Aorta (tissue), 5 donors: Measurements from ENCODE around the gene NFKBIE. TPM values are rescaled to one million over a fixed set of nuclear protein-coding genes. Genes with fewer than 3 reads are reported as not detected.
A peak's percentile ranks its signal among the peaks of the same experiment; 100 is the strongest.

ENCODE experiments used
- ATAC-seq: fragments of 200-7000 bp; cut with Tn5 transposase; one replicate; pipeline ENCODE4 v1.9.1; 2022; ENCODE audit warnings: moderate library complexity; ENCODE audit not compliant: low FRiP score
- DNase-seq, 2 donors: peaks; one replicate each; pipeline ENCODE4 v3.0.0-alpha.2; 2020
- H3K27ac ChIP-seq, 2 donors: one replicate each; pipeline ENCODE4 v1.5.1; 2013; ENCODE audit warnings: low read length in 2 of 2, mild to moderate bottlenecking in 2 of 2, moderate library complexity in 2 of 2, control low read depth in 1 of 2, inconsistent platforms in 1 of 2, low read depth in 1 of 2
- H3K27me3 ChIP-seq, 2 donors: one replicate each; pipeline ENCODE4 v1.6.1; 2013; ENCODE audit warnings: control low read depth in 1 of 2, low read length in 1 of 2, mild to moderate bottlenecking in 1 of 2, moderate library complexity in 1 of 2; ENCODE audit not compliant: insufficient read depth in 2 of 2, control insufficient read depth in 1 of 2
- H3K36me3 ChIP-seq, 2 donors: one replicate each; pipeline ENCODE4 v1.6.1; 2013; ENCODE audit warnings: control low read depth in 1 of 2, low read length in 1 of 2, mild to moderate bottlenecking in 1 of 2; ENCODE audit not compliant: insufficient read depth in 2 of 2, control insufficient read depth in 1 of 2
- H3K4me1 ChIP-seq, 2 donors: one replicate each; pipeline ENCODE4 v1.6.1; 2013; ENCODE audit warnings: low read length in 2 of 2, control low read depth in 1 of 2, mild to moderate bottlenecking in 1 of 2, moderate library complexity in 1 of 2; ENCODE audit not compliant: insufficient read depth in 2 of 2, control insufficient read depth in 1 of 2
- H3K4me3 ChIP-seq, 2 donors: one replicate each; pipeline ENCODE4 v1.5.1; 2013; ENCODE audit warnings: low read length in 2 of 2, control low read depth in 1 of 2, mild to moderate bottlenecking in 1 of 2
- H3K9me3 ChIP-seq: one replicate; pipeline ENCODE4 v1.6.1; 2013; ENCODE audit warnings: mild to moderate bottlenecking, low read length; ENCODE audit not compliant: control insufficient read depth
- WGBS, 2 donors: extraction: QIAGEN DNeasy Blood & Tissue Kit; methylation state at CpG; one replicate each; pipeline ENCODE4 v1.1.7; 2013; 5-methylcytosine and 5-hydroxymethylcytosine counted together
- intact Hi-C, 2 donors: fragments of 100-400 bp; cut with DNase I; formaldehyde crosslinking; loops; one replicate each; pipeline versions ENCODE4 v1.14.2 to v1.15.0; 2022
- polyA plus RNA-seq, 2 donors: library from polyadenylated mRNA; stranded (reverse); fragments of 200-250 nt; gene quantifications; one replicate each; pipeline ENCODE4 v1.2.3, GENCODE V29; 2013
- total RNA-seq, 2 donors: library from RNA; stranded (reverse); fragmentation: NEBNext Ultra II Directional; extraction: Animal tissue kit (Norgen Biotek cat#: 25700); gene quantifications; one replicate each; pipeline ENCODE4 v1.2.1, GENCODE V29; 2021
- donor health status: healthy with polysubstance abuse.
- donor health status: Bipolar disorder and iron deficiency.
- donor health status: DM: no; HTN: no; CAD: no.
- donor health status: DM: no; HTN: no; CAD: no.
- donor health status: DM: yes; HTN: yes; CAD: no.

Gene NFKBIE
- total and polyA plus RNA-seq, 4 donors = 3.5 to 10.9 (median 4.9) TPM

- Histone ChIP-seq H3K36me3 (peaks cover 0 to 3% of the 10 kb centered on the region in 2 donors), H3K4me3 (no peak overlapping the region), H3K4me1 (no peaks in the 10 kb centered on the region), H3K9me3 (no peaks in the 10 kb centered on the region), H3K27me3 (no peaks in the 10 kb centered on the region), H3K27ac (no peak overlapping the region)
- intact Hi-C loops = no loop called here
- DNase-seq (peak in 1 of 2 donors; percentile 59), ATAC-seq (no peak)
- 87 to 89% methylated on average over 11 of the region's 11 CpGs for WGBS, 2 donors
Observed at GRCh38 chr6:44229376-44230033, 35.8 kb downstream of the NFKBIE start.

GRCh38 chr6:44228836-44229235 is 36.5 kb downstream of the NFKBIE start:
- Histone ChIP-seq H3K27me3 (no peaks in the 10 kb centered on the region), H3K4me1 (no peaks in the 10 kb centered on the region), H3K36me3 (peaks cover 0 to 3% of the 10 kb centered on the region in 2 donors), H3K9me3 (no peaks in the 10 kb centered on the region), H3K27ac (no peak overlapping the region), H3K4me3 (no peak overlapping the region)
- no peak for ATAC-seq
- intact Hi-C loops = no loop called here
- 79 to 81% methylated on average over 5 of the region's 5 CpGs for WGBS, 2 donors
- peak in 1 of 2 donors; percentile 43 for DNase-seq

GRCh38 chr6:44228433-44228832 is 36.9 kb downstream of the NFKBIE start:
- WGBS, 2 donors = 83 to 85% methylated on average over 7 of the region's 7 CpGs
- ATAC-seq (no peak), DNase-seq (peak in 1 of 2 donors; percentile 65)
- no peaks in the 10 kb centered on the region for H3K9me3 ChIP-seq
- no peaks in the 10 kb centered on the region for H3K27me3 ChIP-seq
- H3K4me3 ChIP-seq = no peak overlapping the region
- H3K4me1 ChIP-seq = no peaks in the 10 kb centered on the region
- H3K36me3 ChIP-seq = peaks cover 0 to 3% of the 10 kb centered on the region in 2 donors
- H3K27ac ChIP-seq = no peak overlapping the region
- intact Hi-C loops = no loop called here

- no peak overlapping the region for H3K4me3 ChIP-seq
- H3K4me1 ChIP-seq = no peaks in the 10 kb centered on the region
- 76 to 86% methylated on average over 6 of the region's 6 CpGs for WGBS, 2 donors
- intact Hi-C loops = no loop called here
- no peaks in the 10 kb centered on the region for H3K27me3 ChIP-seq
- H3K27ac ChIP-seq = no peak overlapping the region
- no peaks in the 10 kb centered on the region for H3K9me3 ChIP-seq
- H3K36me3 ChIP-seq = peaks cover 0 to 3% of the 10 kb centered on the region in 2 donors
- DNase-seq (no peak), ATAC-seq (no peak)
Observed at GRCh38 chr6:44228031-44228430, 37.3 kb downstream of the NFKBIE start.

DNA sequence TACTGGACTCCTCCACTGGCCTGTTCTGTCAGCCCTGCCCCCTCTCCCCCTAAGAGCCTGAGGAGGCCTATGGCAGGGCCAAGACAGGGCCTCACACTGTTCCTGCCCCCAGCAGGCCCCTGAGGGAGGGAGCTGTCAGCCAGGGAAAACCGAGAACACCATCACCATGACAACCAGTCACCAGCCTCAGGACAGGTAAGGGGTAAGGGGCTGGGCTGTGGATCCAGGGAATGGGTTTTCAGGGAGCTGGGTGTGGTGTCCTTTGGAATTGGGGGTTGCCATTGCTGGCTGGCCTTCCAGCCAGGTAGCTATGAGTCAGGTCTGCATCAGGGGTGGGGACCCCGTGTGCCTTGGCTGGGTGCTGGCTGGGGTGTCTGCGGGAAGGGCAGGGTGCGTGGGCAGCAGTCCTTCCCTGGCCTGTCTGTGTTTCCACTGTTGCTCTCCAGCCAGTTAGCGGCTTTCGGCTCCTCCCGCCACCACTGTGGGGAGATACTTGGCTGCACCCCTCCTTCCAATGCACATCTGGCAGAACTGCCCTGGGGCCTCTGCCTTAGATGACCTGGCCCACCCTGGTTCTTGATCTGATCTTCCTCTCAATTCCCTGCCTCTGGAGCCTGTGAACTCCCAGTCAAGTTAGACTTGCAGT is 38.1 kb downstream of the NFKBIE start:
- H3K27me3 ChIP-seq = no peaks in the 10 kb centered on the region
- DNase-seq (no peak), ATAC-seq (no peak)
- H3K4me1 ChIP-seq = no peaks in the 10 kb centered on the region
- H3K9me3 ChIP-seq = no peaks in the 10 kb centered on the region
- no peak overlapping the region for H3K4me3 ChIP-seq
- no peak overlapping the region for H3K27ac ChIP-seq
- intact Hi-C loops = no loop called here
- H3K36me3 ChIP-seq = peaks cover 0 to 3% of the 10 kb centered on the region in 2 donors
- WGBS, 2 donors = 6 to 16% methylated on average over 7 of the region's 7 CpGs

- H3K4me1 ChIP-seq = no peaks in the 10 kb centered on the region
- WGBS, 2 donors = 11 to 16% methylated on average over 15 of the region's 15 CpGs
- peak in 1 of 2 donors; percentile 81 for DNase-seq
- H3K27me3 ChIP-seq = no peaks in the 10 kb centered on the region
- intact Hi-C loops = no loop called here
- H3K4me3 ChIP-seq = no peak overlapping the region
- H3K36me3 ChIP-seq = peaks cover 0 to 3% of the 10 kb centered on the region in 2 donors
- no peak for ATAC-seq
- H3K9me3 ChIP-seq = no peaks in the 10 kb centered on the region
- peak overlapping the region in 1 of 2 donors; percentile 19 for H3K27ac ChIP-seq
Observed at GRCh38 chr6:44226368-44227147, 38.8 kb downstream of the NFKBIE start.

GRCh38 chr6:44225579-44226325 is 39.6 kb downstream of the NFKBIE start:
- DNase-seq (peak in 1 of 2 donors; percentile 59), ATAC-seq (no peak)
- Histone ChIP-seq H3K4me1 (no peaks in the 10 kb centered on the region), H3K9me3 (no peaks in the 10 kb centered on the region), H3K4me3 (no peak overlapping the region), H3K36me3 (peaks cover 0 to 3% of the 10 kb centered on the region in 2 donors), H3K27me3 (no peaks in the 10 kb centered on the region), H3K27ac (no peak overlapping the region)
- intact Hi-C loops = no loop called here
- WGBS, 2 donors = 72 to 73% methylated on average over 8 of the region's 8 CpGs

- H3K4me1 ChIP-seq = no peaks in the 10 kb centered on the region
- H3K9me3 ChIP-seq = no peaks in the 10 kb centered on the region
- intact Hi-C loops = no loop called here
- DNase-seq = no peak
- no peak for ATAC-seq
- no peak overlapping the region for H3K27ac ChIP-seq
- no peaks in the 10 kb centered on the region for H3K27me3 ChIP-seq
- H3K4me3 ChIP-seq = no peak overlapping the region
- whole genome bisulfite sequencing, 2 donors = 59 to 69% methylated on average over 4 of the region's 4 CpGs
- H3K36me3 ChIP-seq = peaks cover 0 to 3% of the 10 kb centered on the region in 2 donors
Observed at GRCh38 chr6:44224965-44225305, 40.4 kb downstream of the NFKBIE start.
